HepG2 (cell line): ENCODE data around the gene MPPE1. TPM values are rescaled to one million over a fixed set of nuclear protein-coding genes. Genes with fewer than 3 reads are reported as not detected.

ENCODE experiments used
- ATAC-seq: fragments of 200-7000 bp; cut with Tn5 transposase; 3 replicates; pipeline ENCODE4 v1.9.1; 2020; ENCODE audit warnings: mild to moderate bottlenecking, moderate library complexity
- BruUV-seq: library from RNA; stranded (reverse); fragments of 400-500 nt; replicated peaks from 2 replicates; lab custom pipeline; 2021; lab: Mats Ljungman, UMichigan
- CTCF ChIA-PET: fragments of 300-600 bp; formaldehyde crosslinking; extraction: SDS; loops from one replicate; lab custom pipeline; 2021; ENCODE audit warnings: low total read pairs, inconsistent platforms, low intra/inter-chr PET ratio; lab: Yijun Ruan, JAX
- POLR2A ChIA-PET: fragments of 350-600 bp; sonication (Branson Sonifier 250); formaldehyde crosslinking; loops from one replicate; lab custom pipeline; 2020; ENCODE audit warnings: antibody characterized with exemption, inconsistent platforms; lab: Yijun Ruan, JAX
- DNase-seq: peaks from one replicate; pipeline ENCODE4 v3.0.0-alpha.2; 2015; ENCODE audit warnings: low spot score
- FAIRE-seq: peaks from 3 replicates; lab custom pipeline; 2011; peaks lifted over from hg19 to GRCh38; lab: Jason Lieb, UNC
- H2AFZ ChIP-seq: one replicate; pipeline ENCODE4 v1.6.1; 2011; ENCODE audit warnings: low read length, inconsistent platforms
- H3K27ac ChIP-seq: fragments of 300-600 bp; 3 replicates; pipeline ENCODE4 v1.8.0; 2011; ENCODE audit warnings: mixed run types, mild to moderate bottlenecking, mixed read lengths, low read length, inconsistent platforms; ENCODE audit not compliant: insufficient read depth; ENCODE audit errors: extremely low read length
- H3K27me3 ChIP-seq, 2 experiments: fragments of 200-600 bp in 1 of 2; 2 replicates in 1 of 2; 3 replicates in 1 of 2; pipeline versions ENCODE4 v1.6.0 to v1.8.0; 2011; ENCODE audit warnings: low read length in 2 of 2, mild to moderate bottlenecking in 2 of 2, moderate library complexity in 2 of 2, inconsistent platforms in 1 of 2; ENCODE audit not compliant: insufficient read depth in 2 of 2, control insufficient read depth in 1 of 2
- H3K36me3 ChIP-seq, 2 experiments: fragments of 200-600 bp in 1 of 2; replicated peaks in 1 of 2; 2 replicates in 1 of 2; 3 replicates in 1 of 2; pipeline versions ENCODE4 v1.5.1 to v1.8.0; 2011; ENCODE audit warnings: low read length in 2 of 2, inconsistent platforms in 1 of 2; ENCODE audit not compliant: insufficient read depth in 2 of 2, control insufficient read depth in 1 of 2
- H3K4me1 ChIP-seq: 2 replicates; pipeline ENCODE4 v1.5.1; 2012; ENCODE audit warnings: low read length, inconsistent platforms; ENCODE audit not compliant: insufficient read depth
- H3K4me2 ChIP-seq: 2 replicates; pipeline ENCODE4 v1.6.0; 2011; ENCODE audit warnings: low read depth, low read length, inconsistent platforms
- H3K4me3 ChIP-seq, 3 experiments: fragments of 200-600 bp in 1 of 3; sonication (generic), shearing (Covaris generic) in 1 of 3; replicated peaks in 1 of 3; 2 replicates each; pipeline ENCODE4 v1.5.1; 2011 to 2016; ENCODE audit warnings: low read length in 3 of 3, inconsistent platforms in 2 of 3, low read depth in 2 of 3, mild to moderate bottlenecking in 2 of 3, control low read depth in 1 of 3, mixed read lengths in 1 of 3; ENCODE audit not compliant: insufficient read depth in 1 of 3
- H3K79me2 ChIP-seq: one replicate; pipeline ENCODE4 v1.6.1; 2011; ENCODE audit warnings: low read length, inconsistent platforms; ENCODE audit not compliant: insufficient read depth
- H3K9ac ChIP-seq: 2 replicates; pipeline ENCODE4 v1.6.0; 2011; ENCODE audit warnings: mild to moderate bottlenecking, low read depth, low read length, inconsistent platforms; ENCODE audit not compliant: insufficient read depth
- H3K9me3 ChIP-seq: 2 replicates; pipeline ENCODE4 v1.5.1; 2012; ENCODE audit warnings: mild to moderate bottlenecking, low read length
- H4K20me1 ChIP-seq: 2 replicates; pipeline ENCODE4 v1.6.0; 2011; ENCODE audit warnings: inconsistent platforms, mild to moderate bottlenecking, low read length, moderate library complexity; ENCODE audit not compliant: insufficient read depth
- ATRX ChIP-seq: sonication (generic); formaldehyde crosslinking; IDR thresholded peaks from 2 replicates; pipeline ENCODE4 v1.4.0; 2020; ENCODE audit warnings: missing genetic modification reagents, borderline replicate concordance
- BORCS8-MEF2B ChIP-seq: sonication (generic); formaldehyde crosslinking; IDR thresholded peaks from 2 replicates; pipeline ENCODE4 v1.8.0; 2022; ENCODE audit warnings: mild to moderate bottlenecking, missing genetic modification reagents
- FOXK1 ChIP-seq: sonication (generic); formaldehyde crosslinking; IDR thresholded peaks from 2 replicates; pipeline ENCODE4 v1.4.0; 2020; ENCODE audit warnings: low read depth, missing genetic modification reagents, borderline replicate concordance
- GPBP1L1 ChIP-seq: sonication (generic); formaldehyde crosslinking; IDR thresholded peaks from 2 replicates; pipeline ENCODE4 v1.5.0; 2020; ENCODE audit warnings: mild to moderate bottlenecking, missing genetic modification reagents
- GPN1 ChIP-seq: sonication (generic); formaldehyde crosslinking; IDR thresholded peaks from 2 replicates; pipeline ENCODE4 v1.5.1; 2020; ENCODE audit warnings: missing genetic modification reagents, borderline replicate concordance
- MATR3 ChIP-seq: sonication (generic); formaldehyde crosslinking; IDR thresholded peaks from 2 replicates; pipeline ENCODE4 v1.4.0; 2020; ENCODE audit warnings: missing genetic modification reagents
- MYNN ChIP-seq: sonication (generic); formaldehyde crosslinking; IDR thresholded peaks from 2 replicates; pipeline ENCODE4 v1.4.0; 2020; ENCODE audit warnings: mild to moderate bottlenecking, low read depth, missing genetic modification reagents
- PHF5A ChIP-seq: IDR thresholded peaks from one replicate; pipeline ENCODE4 v1.6.1; 2018; ENCODE audit warnings: low read depth, missing genetic modification reagents; ENCODE audit not compliant: unreplicated experiment
- PRPF4 ChIP-seq: fragments of 200-400 bp; formaldehyde crosslinking; IDR thresholded peaks from 2 replicates; pipeline ENCODE4 v1.6.1; 2016; ENCODE audit warnings: low read length, low read depth; ENCODE audit not compliant: poor library complexity, severe bottlenecking
- ZNF274 ChIP-seq: sonication (generic); formaldehyde crosslinking; IDR thresholded peaks from 2 replicates; pipeline ENCODE4 v1.5.1; 2020; ENCODE audit warnings: mild to moderate bottlenecking, missing genetic modification reagents
- ZNF318 ChIP-seq: sonication (generic); formaldehyde crosslinking; IDR thresholded peaks from 2 replicates; pipeline ENCODE4 v1.4.0; 2020; ENCODE audit warnings: mild to moderate bottlenecking, missing genetic modification reagents
- ZNF557 ChIP-seq: sonication (generic); formaldehyde crosslinking; IDR thresholded peaks from 2 replicates; pipeline ENCODE4 v1.4.0; 2020; ENCODE audit warnings: missing genetic modification reagents
- ZNF615 ChIP-seq: sonication (generic); formaldehyde crosslinking; IDR thresholded peaks from 2 replicates; pipeline ENCODE4 v1.5.0; 2020; ENCODE audit warnings: mild to moderate bottlenecking, missing genetic modification reagents, borderline replicate concordance
- WGBS: methylation state at CpG from one replicate; pipeline ENCODE4 v1.1.6; 2017; ENCODE audit warnings: low lambda C conversion rate; 5-methylcytosine and 5-hydroxymethylcytosine counted together
- in situ Hi-C: cut with HindIII; loops from 2 replicates; pipeline ENCODE4 v1.10.0; 2017; ENCODE audit warnings: low pct_unique_long_range_greater_than_20kb; ENCODE audit not compliant: extremely low pct_ligation_motif_present
- intact Hi-C: fragments of 100-400 bp; cut with micrococcal nuclease; formaldehyde crosslinking; loops from one replicate; pipeline ENCODE4 v1.10.0; 2022; ENCODE audit not compliant: unreplicated experiment
- polyA plus RNA-seq, 8 experiments: library from polyadenylated mRNA; depleted of rRNA in 3 of 8; stranded (reverse) in 7 of 8; unstranded in 1 of 8; fragments of >200 nt; fragmentation: Illumina TruSeq in 4 of 8; extraction: Trizol in 4 of 8; gene quantifications; 2 replicates each; pipeline versions ENCODE4 v1.2.1 to v1.2.3, GENCODE V29; 2011 to 2016; ENCODE audit warnings: low read depth in 4 of 8, missing spikeins in 1 of 8, mixed read lengths in 1 of 8; ENCODE audit not compliant: insufficient read depth in 1 of 8
- total RNA-seq, 5 experiments: library from RNA; depleted of rRNA; stranded (reverse); fragments of >200 nt; fragmentation: Illumina TruSeq; extraction: Trizol; gene quantifications; 2 replicates each; pipeline ENCODE4 v1.2.3, GENCODE V29; 2016; ENCODE audit warnings: low read depth in 1 of 5

The MPPE1 gene
- total and polyA plus RNA-seq, 2 of the 13 experiments (the other 11 are each of a cell fraction or from before 2014, with no cell fraction given), result 9.6 to 11.9 TPM

- TF ChIP-seq ZNF274 (CRISPR knock-in tag) (no peak), FOXK1 (CRISPR knock-in tag) (no peak), ZNF557 (CRISPR knock-in tag) (no peak)
These were observed 5.4 kb downstream of the MPPE1 start (continued) for GRCh38 chr18:11902522-11903292.

GRCh38 chr18:11901826-11902438, 6.2 kb downstream of the MPPE1 start:
- no peaks in the 10 kb centered on the region for H3K36me3 ChIP-seq
- ChIA-PET CTCF (no interaction called here), POLR2A (no interaction called here)
- no peaks in the 10 kb centered on the region for H4K20me1 ChIP-seq
- BruUV-seq, result no TSS peak
- no peak overlapping the region for H2AFZ ChIP-seq
- intact Hi-C loops, result loop anchor here (10.0 kb wide), 1 partner anchor 47 kb away; the partner anchor contains the start of gene CHMP1B
- no peaks in the 10 kb centered on the region for H3K79me2 ChIP-seq
- WGBS, result 97% methylated on average over 5 of the region's 5 CpGs
- no peak overlapping the region for H3K9ac ChIP-seq
- ATAC-seq (no peak), DNase-seq (no peak), FAIRE-seq (no peak)
- H3K4me2 ChIP-seq, result no peak overlapping the region
- H3K4me1 ChIP-seq, result peaks cover 14% of the 10 kb centered on the region
- H3K27ac ChIP-seq, result no peak overlapping the region
- in situ Hi-C loops, result no loop called here
- H3K27me3 ChIP-seq, result no peaks in the 10 kb centered on the region
- H3K4me3 ChIP-seq, result no peak overlapping the region
- H3K9me3 ChIP-seq, result no peaks in the 10 kb centered on the region
- TF ChIP-seq ATRX, result no peak
- TF ChIP-seq GPN1, result no peak
- no peak for TF ChIP-seq PHF5A (CRISPR knock-in tag)
- no peak for TF ChIP-seq MATR3 (CRISPR knock-in tag)
- TF ChIP-seq ZNF615 (CRISPR knock-in tag), result no peak
- no peak for TF ChIP-seq BORCS8-MEF2B (CRISPR knock-in tag)
- no peak for TF ChIP-seq ZNF318 (CRISPR knock-in tag)
- TF ChIP-seq MYNN (CRISPR knock-in tag), result no peak
- no peak for TF ChIP-seq PRPF4
- TF ChIP-seq GPBP1L1 (CRISPR knock-in tag), result no peak
